HFF-Myc (cell line): Measurements from ENCODE around the gene PPP2R2B.

Experiments used
- DNase-seq: peaks from one replicate; pipeline ENCODE4 v3.0.0-alpha.2; 2011; ENCODE audit warnings: low read depth; ENCODE audit errors: extremely low read depth
- H3K4me3 ChIP-seq: replicated peaks from 2 replicates; pipeline ENCODE4 v1.5.1; 2011; ENCODE audit warnings: low read depth, mild to moderate bottlenecking, control low read depth, low read length
- TF ChIP-seq, protein P1 (sequence below): IDR thresholded peaks from 2 replicates; pipeline ENCODE4 v1.5.1; 2012; ENCODE audit warnings: mild to moderate bottlenecking, low read depth, low read length, control low read depth; ENCODE audit errors: missing control alignments

PPP2R2B gene

DNA sequence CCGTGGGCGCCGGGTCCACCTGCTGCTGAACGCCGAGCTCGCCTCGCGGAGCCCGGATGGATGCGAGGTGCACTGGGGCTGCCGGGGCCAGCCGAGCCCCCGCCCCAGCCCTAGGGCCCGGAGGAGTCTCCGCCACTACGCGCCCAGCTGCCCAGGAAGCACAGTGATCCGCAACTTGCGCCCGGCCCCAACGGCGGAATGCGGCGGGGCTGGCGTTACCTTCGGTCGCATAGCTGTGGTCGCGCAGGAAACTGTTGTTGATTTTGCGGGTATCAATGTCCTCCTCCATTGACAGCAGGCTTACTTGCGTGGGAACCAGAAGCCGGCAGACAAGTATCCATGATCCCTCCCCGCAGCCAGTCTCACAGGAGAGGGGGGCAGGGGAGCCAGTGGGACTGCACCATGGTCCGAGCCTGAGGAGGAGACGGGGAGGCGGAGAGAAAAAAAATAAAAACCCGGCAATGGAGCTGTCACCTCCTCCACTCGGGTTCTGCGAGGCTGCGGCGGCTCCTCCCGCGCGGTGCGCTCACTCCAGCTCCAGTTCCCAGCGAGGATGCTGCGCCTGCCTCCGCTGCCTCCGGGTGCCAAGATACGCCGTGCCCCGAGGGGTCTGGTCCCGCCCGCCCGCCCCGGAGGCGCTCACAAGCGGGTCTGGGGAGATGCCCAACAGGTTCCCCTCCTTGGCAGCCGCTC is 628 bp downstream of the PPP2R2B start:
- H3K4me3 ChIP-seq, result peak overlapping the region; percentile 7; the same call in 1 of the 2 replicates
- TF ChIP-seq, protein P1, sequence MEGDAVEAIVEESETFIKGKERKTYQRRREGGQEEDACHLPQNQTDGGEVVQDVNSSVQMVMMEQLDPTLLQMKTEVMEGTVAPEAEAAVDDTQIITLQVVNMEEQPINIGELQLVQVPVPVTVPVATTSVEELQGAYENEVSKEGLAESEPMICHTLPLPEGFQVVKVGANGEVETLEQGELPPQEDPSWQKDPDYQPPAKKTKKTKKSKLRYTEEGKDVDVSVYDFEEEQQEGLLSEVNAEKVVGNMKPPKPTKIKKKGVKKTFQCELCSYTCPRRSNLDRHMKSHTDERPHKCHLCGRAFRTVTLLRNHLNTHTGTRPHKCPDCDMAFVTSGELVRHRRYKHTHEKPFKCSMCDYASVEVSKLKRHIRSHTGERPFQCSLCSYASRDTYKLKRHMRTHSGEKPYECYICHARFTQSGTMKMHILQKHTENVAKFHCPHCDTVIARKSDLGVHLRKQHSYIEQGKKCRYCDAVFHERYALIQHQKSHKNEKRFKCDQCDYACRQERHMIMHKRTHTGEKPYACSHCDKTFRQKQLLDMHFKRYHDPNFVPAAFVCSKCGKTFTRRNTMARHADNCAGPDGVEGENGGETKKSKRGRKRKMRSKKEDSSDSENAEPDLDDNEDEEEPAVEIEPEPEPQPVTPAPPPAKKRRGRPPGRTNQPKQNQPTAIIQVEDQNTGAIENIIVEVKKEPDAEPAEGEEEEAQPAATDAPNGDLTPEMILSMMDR, result no peak
- no peak for DNase-seq

DNA sequence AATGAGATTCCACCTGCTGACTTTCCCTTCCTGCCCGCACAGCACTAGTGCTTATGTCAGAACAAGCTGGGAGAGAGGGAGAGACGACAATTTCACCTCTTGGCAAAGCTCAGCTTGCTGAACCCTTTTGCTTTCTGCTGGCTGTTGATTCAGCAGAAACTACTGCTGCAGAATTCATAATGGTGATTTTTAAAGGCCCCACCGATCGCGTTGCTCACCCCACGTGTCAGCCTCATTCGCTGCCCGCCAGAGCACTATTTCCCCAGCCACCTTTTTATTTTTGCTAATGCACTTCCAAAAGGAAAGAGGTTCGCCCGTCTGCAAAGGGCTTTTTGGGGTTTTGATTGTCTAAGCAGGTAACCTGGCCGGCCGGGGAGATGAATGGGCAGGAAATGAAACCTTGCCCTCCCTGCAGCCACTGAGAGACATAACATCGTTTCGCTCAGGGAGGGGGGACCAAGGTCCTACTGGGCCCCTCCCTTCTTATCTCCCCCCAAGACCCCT is 1.3 kb downstream of the PPP2R2B start:
- H3K4me3 ChIP-seq, result no peak overlapping the region
- DNase-seq, result no peak
- TF ChIP-seq, protein P1, result no peak

DNA sequence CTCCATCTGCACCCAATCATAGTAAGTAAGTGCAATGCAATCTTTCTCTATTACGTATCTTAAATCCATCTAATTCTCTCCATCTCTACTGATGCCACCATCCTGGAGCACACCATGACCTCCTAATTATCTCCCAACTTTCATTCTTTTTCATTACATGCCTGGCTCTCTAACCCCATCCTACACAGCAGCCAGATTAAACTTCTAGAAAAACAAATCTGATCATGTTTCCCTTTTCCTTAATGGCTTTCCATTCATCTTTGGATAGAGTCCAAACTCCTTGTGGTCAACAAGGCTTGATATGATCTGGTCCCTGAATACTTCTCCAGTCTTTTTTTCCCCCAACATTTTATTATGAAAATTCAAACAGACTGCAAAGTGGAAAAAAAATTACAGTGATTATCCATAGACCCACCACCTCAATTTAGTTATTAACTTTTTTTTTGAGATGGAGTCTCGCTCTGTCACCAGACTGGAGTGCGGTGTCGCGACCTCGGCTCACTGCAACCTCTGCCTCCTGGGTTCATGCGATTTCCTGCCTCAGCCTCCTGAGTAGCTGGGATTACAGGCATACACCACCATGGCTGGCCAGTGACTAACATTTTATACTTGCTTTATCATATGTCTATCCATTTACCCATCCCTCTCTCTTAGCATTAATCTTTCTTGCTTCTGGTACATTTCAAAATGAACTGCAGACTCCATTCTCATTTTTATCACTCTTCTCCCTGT is 5.2 kb downstream of the PPP2R2B start:
- no peak for DNase-seq
- TF ChIP-seq, protein P1, result no peak
- H3K4me3 ChIP-seq, result no peak overlapping the region

DNA sequence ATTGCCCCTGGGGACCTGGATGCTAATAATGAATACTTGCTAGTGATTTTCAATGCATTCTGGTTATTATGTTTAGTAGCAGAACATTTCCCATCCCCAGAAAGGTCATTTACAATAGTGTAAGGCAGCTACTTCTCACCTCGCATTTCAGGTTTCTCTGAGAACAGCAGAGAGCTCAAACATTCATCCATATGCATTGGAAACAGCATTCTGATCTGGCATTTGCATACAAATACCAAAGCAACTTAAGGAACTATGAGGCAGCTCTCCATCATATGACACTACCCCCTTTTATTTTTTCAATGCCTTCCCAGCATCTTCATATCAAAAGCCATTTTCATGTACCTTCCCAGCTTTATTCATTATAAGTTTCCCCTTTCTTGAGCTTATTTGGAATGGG is 6.4 kb downstream of the PPP2R2B start:
- no peak overlapping the region for H3K4me3 ChIP-seq
- no peak for DNase-seq
- TF ChIP-seq, protein P1, result no peak

DNA sequence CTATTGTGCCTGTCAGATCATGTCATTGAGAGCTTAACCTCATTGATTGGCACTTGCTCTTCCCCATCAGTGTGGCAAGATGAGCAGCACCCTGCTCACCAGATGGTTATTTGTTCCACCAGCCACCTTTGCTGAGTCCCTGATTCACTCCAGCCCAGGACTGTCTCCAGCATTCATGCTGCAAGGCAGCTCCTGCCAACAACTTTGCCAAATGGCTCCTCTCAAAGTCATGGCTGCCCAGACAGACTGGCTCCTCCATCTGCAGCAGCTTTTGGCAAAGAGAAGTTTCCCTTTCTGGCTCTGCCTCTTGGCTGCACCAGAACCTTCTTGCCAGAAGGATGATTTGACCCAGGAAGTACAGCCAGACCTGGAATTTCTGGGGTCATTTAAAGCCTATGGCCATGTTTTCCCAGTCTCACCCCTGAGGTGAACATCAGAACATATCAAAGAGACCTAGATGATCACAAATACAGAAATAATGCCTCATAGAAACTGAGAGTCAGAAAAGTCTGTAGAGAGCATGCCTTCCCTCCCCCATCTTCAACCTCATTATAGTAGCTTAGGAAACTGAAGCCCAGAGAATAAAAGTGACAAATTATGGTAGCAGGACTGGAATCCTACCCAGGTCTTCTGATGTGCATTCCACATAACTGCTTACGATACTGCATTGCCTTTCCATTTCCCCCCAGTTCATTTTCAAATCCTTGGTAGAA is 10.4 kb downstream of the PPP2R2B start:
- TF ChIP-seq, protein P1, result no peak
- no peak for DNase-seq

DNA sequence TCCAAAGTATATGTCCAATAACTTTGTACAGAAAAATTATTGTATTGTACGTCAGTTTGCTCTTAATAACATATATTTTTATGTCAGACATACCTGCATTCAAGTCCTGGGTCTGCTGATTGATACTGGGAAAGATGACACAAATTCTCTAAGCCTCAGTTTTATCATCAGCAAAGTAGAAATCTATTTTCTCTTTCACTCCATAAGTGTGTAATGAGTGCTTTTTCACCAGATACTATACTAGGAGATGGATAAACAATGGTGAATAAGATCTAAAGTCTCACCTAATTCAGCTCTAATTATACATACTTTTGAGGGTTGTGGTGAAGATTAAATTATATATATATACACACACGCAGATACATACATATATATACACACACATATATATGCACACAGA is 12.3 kb downstream of the PPP2R2B start:
- H3K4me3 ChIP-seq, result no peak overlapping the region
- no peak for DNase-seq
- TF ChIP-seq, protein P1, result no peak

More for the DNA sequence above, 10.4 kb downstream of the PPP2R2B start:
- H3K4me3 ChIP-seq, result no peak overlapping the region
